NCI-H460 (cell line): Measurements from ENCODE around the gene CORO2A. TPM values are rescaled to one million over a fixed set of nuclear protein-coding genes. Genes with fewer than 3 reads are reported as not detected.
"Not testable (repeated sequence)": the region's sequence is repeated elsewhere in the genome, so short reads cannot be mapped to it uniquely, and the experiment has no call there.

Source experiments
- DNase-seq: peaks from one replicate; pipeline ENCODE4 v3.0.0-alpha.2; 2016; ENCODE audit warnings: low read depth; ENCODE audit errors: extremely low read depth
- total RNA-seq: library from RNA; depleted of rRNA; stranded (reverse); fragments of >200 nt; shearing (Covaris generic); gene quantifications from 2 replicates; pipeline ENCODE4 v1.2.3, GENCODE V29; 2014

The CORO2A gene
- total RNA-seq, 1 experiment from 2014 or later, result 0.92 TPM

DNA sequence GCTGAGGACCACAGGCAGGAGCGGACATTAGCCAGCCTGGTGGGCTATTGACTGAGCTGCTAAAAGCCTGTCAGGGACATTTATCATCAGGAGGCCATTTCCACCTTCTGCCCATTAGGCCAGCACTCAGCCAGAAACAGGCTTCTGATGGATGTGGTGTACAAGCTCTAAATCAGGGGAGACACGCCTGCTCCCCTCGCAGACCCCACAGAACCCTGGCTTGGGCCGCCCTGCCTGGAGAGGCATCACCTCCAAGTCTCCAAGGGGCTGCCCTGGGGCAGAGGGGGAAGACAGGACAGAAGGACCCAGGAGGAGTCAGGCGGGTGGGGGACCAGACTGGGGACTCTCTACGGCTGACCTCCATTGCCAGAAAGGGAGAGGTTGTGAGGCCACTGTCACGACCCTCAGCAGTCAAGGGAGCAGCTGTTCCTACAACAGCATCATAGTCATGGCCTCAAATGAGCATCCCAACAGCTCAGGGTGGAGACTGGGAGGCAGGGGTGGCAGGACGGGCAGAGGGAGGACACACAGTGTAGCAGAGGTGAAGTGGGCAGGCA, 49.4 kb downstream of the CORO2A start:
- DNase-seq, result no peak

DNA sequence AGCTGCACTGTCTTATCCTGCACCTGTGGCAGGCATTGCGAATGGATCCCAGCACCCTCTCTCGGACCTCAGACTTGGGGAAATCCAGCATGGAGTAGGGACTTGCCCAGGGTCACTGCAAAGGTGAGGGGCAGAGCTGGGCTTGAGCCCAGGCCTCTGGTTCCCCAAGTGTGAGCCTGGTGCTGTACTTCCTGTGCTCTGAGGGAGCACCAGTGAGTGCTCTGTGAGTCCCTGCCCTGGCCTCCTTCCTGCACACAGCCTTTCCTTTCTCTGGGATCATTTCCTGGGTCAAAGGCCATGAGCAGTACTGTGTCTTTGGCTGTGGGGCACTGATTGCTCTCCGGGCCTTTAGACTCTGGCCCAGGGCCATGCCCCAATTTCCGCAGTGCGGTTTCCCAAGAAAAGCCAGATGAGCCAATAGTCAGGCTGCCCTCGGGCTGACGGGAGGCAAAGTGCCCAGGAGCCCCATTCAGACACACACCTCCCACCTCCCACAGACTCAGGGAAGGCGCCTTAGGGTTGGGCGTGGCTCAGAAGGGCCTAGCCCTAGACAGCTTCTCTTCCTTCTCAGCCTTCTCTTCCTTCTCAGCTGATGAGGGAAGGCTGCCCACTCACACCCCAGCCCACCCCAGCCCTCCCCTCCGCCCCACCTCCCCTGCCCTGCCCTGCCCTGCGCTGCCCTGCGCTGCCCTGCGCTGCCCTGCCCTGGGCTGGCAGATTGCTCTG, 50.1 kb downstream of the CORO2A start:
- no peak for DNase-seq

DNA sequence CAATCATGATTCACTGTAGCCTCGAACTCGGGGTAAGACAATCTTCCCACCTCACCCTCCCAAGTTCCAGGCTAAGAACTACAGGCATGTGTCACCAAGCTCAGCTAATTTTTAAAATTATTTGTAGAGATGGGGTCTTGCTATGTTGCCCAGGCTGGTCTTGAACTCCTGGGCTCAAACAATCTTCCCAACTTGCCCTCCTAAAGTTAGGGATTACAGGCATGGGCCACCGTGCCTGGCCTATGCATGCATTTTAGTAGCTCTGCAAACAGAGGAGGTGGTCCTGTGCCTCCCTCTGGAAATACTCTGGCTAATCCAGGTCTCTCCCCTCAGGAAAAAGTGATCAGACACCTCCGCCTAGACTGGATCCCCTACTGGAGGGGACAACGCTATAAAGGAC, 51.9 kb downstream of the CORO2A start:
- no peak for DNase-seq

DNA sequence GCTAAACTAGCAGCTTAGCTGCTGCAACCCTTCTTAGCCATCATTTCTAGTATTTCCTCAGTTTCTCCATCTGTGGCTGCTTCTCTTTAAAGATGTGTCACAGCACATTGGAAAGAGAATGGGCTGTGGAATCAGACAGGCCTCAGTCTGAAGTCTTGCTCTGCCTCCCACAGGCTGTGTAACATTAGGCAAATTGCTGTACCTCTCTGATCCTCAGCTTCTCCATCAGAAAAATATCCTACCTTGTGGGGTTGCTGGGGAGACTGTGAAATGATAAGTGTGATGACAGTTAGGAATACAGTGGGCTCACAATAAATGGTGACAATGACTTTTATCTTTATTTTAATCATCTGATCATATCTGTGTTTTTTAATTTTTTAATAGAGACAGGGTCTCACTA, 55.9 kb downstream of the CORO2A start:
- DNase-seq, result no peak

DNA sequence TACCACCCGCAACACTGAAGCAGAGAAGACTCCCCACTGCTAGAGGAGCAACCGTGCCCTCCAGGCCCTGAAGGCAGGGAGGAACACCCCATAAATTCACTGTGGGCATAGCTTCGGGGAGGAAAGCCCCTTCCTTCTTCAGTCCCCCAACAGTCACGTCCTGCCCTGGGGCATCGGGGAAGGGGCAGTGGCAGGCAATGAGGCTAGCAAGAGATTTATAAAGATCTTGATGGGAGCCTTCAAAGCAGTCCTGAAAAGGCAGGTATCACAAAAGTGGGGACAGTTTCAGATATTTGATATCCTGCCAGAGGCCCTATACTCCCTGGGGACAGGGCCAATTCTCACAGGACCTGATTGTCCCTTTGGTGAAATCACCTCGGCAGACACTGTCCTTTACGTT, 56.5 kb downstream of the CORO2A start:
- no peak for DNase-seq

DNA sequence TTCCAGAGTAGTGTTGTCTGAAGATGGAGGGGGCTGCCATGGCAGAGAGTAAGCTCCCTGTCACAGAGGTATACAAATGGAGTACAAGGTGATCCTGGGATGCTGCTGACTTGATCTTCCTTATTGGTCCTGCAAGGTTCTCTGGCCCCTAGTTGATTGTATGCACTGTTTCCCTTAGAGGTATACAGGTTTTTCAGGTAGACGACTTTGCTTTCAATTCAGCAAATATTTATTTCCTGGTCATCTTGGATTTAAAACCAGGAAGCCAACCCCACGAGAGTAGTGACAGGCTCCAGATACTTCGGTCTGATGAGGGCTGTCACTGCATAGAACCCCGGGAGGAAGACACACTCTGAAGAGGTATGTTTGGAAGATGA, 56.9 kb downstream of the CORO2A start:
- DNase-seq, result no peak

DNA sequence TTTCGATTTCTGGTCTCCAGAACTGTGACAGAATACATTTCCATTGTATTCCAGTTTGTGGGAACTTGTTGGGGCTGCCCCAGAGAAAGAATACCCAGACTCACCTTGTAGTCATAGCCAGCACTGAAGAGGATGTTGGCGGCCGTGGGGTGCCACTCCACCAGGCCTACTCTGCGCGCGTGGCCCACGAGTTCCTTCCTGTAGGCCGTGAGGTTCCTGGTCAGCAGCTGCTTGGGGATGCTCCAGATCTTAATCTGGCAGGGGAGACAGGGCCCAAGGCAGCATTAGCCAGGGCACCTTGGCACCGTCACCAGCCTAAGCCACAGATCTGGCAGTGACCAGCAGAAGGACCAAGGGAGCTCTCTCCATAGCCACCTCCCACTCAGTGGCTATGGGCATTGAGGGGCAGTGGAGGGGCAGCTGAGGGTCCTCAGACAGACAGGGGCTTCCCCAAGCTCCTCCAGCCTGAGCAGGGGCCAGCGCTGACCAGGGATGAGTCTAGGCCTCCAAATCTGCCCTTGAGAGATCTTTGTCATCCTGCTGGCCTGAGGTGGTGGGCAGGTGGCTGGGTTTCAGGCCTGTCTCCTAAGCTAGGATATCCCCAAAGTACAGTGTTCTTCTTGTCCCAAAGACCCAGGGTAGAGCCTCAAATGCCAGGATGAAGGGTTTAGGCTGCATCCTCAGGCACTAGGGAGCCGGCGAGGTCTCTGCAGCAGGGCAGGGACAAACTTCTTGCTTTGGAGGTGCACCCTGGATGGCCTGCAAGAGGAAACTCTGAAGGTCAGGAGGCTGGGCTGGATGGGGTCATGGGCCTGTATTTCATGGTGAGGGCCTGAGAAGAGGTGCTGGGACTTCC, 57.5 kb downstream of the CORO2A start:
- no peak for DNase-seq

DNA sequence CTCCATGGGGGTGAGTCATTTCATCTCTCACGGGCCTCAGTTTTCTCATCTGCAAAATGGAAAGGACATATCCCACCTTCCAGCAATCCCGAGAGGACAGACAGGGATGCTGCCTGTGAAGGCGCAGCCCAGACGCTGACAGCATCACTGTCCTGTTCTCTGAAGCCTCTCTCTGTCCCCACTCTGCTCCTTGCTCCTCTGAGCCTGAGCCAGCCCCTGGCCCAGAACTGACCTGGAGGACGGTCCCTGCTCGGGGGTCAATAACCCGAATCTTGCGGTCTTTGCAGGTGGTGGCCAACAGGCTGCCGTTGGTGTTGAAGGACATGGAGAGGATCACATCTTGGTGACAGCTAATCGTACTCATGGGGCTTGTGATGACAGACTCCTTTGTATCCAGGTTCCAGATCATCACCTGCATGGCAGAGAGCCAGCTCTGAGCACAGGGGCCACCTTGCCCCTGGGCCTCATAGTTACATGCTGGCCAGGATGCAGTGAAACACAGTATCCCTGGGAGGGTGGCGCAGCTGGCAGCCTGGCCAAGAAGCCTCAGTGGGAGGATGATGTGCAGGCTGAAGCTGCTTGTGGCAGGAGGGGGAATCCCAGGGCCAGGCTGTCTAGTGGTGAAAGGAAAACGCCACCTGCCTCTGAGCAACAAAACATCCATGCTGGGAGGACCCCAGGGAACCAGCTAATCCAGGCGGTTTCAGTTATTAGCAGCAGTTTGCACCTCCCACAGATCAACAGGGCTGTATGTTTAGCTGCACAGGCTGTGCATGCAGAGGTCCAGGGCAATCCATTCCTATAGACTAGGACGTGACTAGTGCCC, 59.4 kb downstream of the CORO2A start:
- no peak for DNase-seq

DNA sequence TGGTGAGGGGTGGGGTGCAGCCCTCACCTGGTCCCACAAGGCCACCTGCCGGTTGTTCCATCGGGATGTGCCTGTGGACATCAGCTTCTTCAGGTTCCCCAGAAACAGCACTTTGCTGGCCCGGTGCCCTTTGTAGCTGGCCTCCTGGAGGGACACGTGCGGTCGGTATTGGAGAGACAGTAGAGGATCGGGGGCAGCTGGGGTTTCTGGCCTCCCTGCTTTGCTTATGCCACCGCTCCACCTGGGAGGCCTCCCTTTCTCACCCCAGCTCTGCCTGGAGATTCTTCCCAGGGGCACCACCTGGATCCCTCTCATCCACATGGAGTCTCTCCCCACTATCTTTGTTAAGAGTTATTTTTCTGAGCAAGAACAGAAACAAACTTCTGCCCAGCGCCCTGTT, 60.3 kb downstream of the CORO2A start:
- no peak for DNase-seq

DNA sequence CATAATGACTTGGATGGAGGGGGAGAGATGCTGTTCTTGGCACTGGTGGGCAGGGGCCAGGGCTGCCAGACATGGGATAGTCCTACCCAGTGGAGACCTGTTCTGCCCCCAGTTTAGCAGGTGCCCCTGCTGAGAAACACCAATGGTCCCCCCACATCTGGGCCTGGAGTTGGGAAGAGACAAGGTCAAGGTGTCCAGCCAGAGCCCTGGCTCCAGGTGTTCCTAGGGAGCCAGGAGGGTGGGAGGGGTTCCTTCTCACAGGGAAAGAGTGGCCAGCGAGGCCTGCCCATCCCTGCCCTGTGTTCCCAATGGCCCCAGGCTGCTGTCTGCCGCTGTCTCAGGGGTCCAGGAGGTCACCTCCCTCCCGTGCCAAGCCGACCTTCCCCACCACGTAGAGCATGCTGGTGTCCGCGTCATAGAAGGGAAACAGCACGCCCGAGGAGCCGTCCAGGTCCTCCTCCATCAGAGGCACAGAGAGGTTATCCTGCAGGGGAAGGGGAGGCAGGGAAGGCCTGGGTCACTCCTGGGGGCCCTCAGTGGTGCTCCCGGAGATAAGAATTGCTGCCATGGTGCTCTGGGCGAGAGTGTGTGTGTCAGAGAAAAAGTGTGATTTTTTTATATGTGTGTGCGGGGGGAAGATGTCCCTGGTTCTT, 61.7 kb downstream of the CORO2A start:
- DNase-seq, result no peak

DNA sequence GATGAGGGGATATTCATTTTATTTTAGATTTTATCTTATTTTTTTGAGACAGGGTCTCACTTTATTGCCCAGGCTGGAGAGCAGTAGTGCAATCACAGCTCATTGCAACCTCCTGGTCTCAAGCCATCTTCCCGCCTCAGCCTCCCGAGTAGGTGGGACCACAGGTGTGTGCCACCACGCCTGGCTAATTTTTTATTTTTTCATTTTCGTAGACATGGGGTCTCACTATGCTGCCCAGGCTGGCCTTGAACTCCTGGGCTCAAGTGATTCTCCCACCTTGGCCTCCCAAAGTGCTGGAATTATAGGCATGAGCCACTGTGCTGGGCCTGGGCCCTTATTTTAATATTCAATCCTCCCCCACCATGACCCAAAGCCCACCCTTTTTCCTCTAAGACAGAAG, 62.4 kb downstream of the CORO2A start:
- DNase-seq, result not testable (repeated sequence)

DNA sequence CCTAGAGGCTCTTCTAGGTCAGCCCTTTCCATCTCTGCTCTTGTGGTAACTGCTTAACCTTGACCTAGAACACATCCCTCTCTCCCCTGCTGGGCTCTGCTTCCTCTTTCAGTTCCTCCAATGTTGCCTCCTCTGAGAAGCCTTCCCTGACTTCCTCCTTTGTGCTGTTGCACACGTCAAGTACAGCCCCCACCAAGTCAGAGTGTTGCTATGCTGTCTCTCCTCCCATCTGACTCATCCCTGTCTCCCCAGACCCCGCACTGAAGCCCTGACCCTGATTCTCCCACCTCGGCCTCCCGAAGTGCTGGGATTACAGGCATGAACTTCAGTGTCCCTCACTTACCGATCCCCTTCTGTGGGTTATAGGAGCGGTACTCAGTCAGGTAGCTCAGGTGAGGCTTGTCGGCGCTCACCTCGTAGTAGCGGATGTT, 63.0 kb downstream of the CORO2A start:
- no peak for DNase-seq

DNA sequence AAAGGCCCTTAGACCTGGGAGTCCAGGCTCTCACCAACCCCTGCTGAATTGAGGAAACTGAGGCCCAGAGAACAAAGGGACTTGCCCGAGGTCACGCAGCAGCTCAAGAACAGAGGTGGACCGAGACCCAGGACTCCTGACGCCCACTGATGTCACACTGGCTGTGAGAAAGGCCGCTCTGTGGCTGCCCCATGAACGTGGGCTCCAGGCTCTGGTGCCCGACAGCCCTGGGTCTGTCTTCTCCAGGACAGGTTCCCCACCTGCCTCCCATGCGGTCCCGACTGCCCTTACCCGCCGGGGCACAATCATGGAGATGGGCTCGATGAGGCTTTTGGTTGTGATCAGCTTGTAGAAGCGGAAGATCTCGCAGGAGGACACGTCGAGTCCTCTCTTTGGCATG, 64.1 kb downstream of the CORO2A start:
- no peak for DNase-seq

DNA sequence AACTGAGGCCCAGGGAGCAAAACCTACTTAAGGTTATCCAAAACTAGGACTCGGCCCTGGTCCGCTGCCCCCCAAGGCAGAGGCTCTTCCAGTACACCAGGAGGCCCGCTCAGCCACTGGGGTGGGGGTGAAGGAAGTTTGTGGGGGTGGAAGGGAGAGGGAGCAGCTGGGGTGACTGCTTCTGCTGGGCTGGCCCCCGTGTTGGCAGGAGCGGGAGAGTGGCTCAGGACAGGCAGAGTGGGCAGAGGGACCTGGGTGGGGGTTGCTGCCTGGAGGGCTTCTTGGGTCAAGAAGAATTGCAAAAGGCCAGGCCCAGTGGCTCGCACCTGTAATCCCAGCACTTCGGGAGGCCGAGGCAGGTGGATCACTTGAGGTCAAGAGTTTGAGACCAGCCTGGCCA, 65.2 kb downstream of the CORO2A start:
- no peak for DNase-seq

DNA sequence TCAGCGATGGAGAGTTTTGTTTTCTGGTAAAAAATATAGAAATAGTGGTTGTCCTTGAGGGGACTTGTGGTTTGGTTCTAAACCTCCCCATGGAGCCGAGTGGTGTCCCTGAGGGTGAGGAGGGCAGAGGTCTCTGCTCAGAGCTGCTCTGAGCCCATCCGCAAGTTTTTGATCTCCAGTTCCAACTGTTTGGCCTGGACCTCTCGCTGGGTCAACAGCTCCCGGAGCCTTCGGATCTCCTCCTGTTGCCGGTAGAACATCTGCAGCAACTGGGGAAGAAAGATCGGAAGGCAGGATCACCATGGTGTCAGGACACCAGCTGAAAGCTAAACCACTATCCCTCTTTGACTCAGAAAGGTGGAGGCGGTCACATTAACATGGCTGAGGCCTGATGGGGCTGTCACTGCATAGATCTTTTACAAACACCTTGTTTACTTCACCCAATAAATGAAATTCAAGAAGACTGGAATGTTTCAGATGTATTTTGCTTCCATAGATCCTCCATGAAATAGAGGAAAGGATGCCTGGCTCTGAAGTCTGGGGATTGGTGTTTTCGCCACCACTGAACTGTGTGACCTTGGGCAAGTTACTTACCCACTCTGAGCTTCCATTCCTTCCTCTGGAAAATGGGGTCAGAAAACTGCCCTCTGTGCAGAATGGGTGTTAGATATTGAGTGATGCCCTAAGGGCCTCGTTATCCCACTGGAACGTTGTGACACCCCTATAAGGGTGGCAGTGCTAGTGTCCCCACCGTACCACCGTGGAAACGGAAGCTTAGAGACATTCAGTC, 67.6 kb downstream of the CORO2A start:
- DNase-seq, result no peak

DNA sequence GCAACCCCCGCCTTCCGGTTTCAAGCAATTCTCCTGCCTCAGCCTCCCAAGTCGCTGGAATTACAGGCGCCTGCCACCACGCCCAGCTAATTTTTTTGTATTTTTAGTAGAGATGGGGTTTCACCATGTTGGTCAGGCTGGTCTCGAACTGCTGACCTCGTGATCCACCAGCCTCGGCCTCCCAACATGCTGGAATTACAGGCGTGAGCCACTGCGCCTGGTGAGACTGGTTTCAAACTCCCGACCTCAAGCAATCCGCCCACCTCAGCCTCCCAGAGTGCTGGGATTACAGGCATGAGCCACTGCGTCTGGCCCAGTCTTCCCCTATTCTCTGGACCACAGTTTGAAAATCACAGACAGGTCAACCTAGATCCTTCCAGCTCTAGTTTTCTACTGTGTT, 68.3 kb downstream of the CORO2A start:
- DNase-seq, result not testable (repeated sequence)

DNA sequence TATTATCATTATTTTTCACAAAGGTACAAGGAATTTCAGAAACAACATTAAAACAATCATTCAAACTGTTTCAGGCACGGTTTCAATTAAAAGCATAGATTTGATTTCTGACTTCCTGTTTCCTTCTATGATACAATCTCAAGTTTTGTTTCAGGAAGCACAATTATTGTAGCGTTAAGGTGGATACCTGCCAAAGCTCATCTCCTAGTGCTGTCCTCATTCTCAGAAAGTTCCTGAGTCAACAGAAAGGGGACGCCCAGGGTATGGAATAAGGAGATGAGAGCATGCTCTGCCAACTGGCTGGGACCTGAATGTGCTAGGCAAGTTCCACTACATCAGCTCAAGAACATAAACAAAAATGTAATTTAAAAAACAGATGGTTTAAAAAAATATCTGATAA, 71.4 kb downstream of the CORO2A start:
- no peak for DNase-seq

DNA sequence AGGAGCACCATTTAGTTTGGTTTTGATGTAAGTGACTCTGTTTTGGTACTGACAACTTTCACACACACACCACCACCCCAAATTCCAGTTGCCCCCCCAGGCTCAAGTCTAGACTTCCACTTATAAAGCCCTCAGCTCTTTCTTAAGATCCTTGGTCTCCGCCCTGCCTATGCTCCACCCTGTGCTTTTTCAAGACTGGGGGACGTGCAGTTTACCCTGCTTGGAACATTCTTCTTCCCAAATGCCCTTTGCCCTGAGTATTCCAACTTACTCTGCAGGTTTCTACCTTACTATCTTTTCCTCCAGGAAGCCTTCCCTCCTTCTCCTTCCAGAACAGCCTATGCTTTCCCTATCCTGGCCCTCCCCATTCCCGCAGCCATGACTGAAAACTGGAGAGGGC, 72.0 kb downstream of the CORO2A start:
- no peak for DNase-seq
